H9 (cell line): ENCODE data around the gene ZNF675. TPM values are rescaled to one million over a fixed set of nuclear protein-coding genes. Genes with fewer than 3 reads are reported as not detected.

Experiments
- DNase-seq: peaks from one replicate; pipeline ENCODE4 v3.0.0-alpha.2; 2017
- H2AFZ ChIP-seq: one replicate; pipeline ENCODE4 v1.6.1; 2013; ENCODE audit warnings: mild to moderate bottlenecking, low read length, control low read depth, moderate library complexity
- H2AK5ac ChIP-seq: 2 replicates; pipeline ENCODE4 v1.6.1; 2013; ENCODE audit warnings: low read length, control low read depth, mixed read lengths; ENCODE audit not compliant: insufficient read length
- H2BK120ac ChIP-seq: one replicate; pipeline ENCODE4 v1.6.1; 2013; ENCODE audit warnings: low read depth, mild to moderate bottlenecking, low read length, control low read depth, inconsistent platforms; ENCODE audit not compliant: poor library complexity, severe bottlenecking
- H2BK12ac ChIP-seq: 2 replicates; pipeline ENCODE4 v1.6.1; 2013; ENCODE audit warnings: low read length, control low read depth, mixed read lengths, low read depth; ENCODE audit not compliant: insufficient read length
- H2BK15ac ChIP-seq: 2 replicates; pipeline ENCODE4 v1.6.1; 2013; ENCODE audit warnings: low read depth, low read length, control low read depth
- H2BK20ac ChIP-seq: one replicate; pipeline ENCODE4 v1.6.1; 2013; ENCODE audit warnings: low read depth, mild to moderate bottlenecking, low read length, control low read depth, inconsistent platforms; ENCODE audit not compliant: poor library complexity, severe bottlenecking
- H2BK5ac ChIP-seq: 2 replicates; pipeline ENCODE4 v1.6.1; 2013; ENCODE audit warnings: low read length, control low read depth, mixed read lengths; ENCODE audit not compliant: insufficient read length
- H3K14ac ChIP-seq: 2 replicates; pipeline ENCODE4 v1.6.1; 2013; ENCODE audit warnings: low read length, control low read depth; ENCODE audit not compliant: insufficient read depth
- H3K18ac ChIP-seq: 2 replicates; pipeline ENCODE4 v1.6.1; 2013; ENCODE audit warnings: low read depth, mild to moderate bottlenecking, mixed read lengths, low read length, control low read depth; ENCODE audit not compliant: insufficient read length
- H3K23ac ChIP-seq: 2 replicates; pipeline ENCODE4 v1.6.1; 2013; ENCODE audit warnings: low read length, control low read depth, mixed read lengths, low read depth; ENCODE audit not compliant: insufficient read length
- H3K23me2 ChIP-seq: 2 replicates; pipeline ENCODE4 v1.6.1; 2013; ENCODE audit warnings: low read depth, mild to moderate bottlenecking, mixed read lengths, low read length, control low read depth; ENCODE audit not compliant: insufficient read length, poor library complexity, severe bottlenecking
- H3K27ac ChIP-seq: 2 replicates; pipeline ENCODE4 v1.5.1; 2013; ENCODE audit warnings: low read length, control low read depth, mixed read lengths, low read depth; ENCODE audit not compliant: insufficient read length
- H3K27me3 ChIP-seq: 2 replicates; pipeline ENCODE4 v1.6.1; 2013; ENCODE audit warnings: low read length, control low read depth, inconsistent platforms; ENCODE audit not compliant: insufficient read depth
- H3K4ac ChIP-seq: 2 replicates; pipeline ENCODE4 v1.6.1; 2013; ENCODE audit warnings: low read depth, mild to moderate bottlenecking, control low read depth, inconsistent platforms, low read length, moderate library complexity
- H3K4me1 ChIP-seq: 2 replicates; pipeline ENCODE4 v1.6.1; 2013; ENCODE audit warnings: low read length, control low read depth, inconsistent platforms; ENCODE audit not compliant: insufficient read depth
- H3K4me2 ChIP-seq: 2 replicates; pipeline ENCODE4 v1.6.1; 2013; ENCODE audit warnings: low read length, control low read depth, mixed read lengths; ENCODE audit not compliant: insufficient read length, insufficient read depth
- H3K56ac ChIP-seq: 2 replicates; pipeline ENCODE4 v1.6.1; 2013; ENCODE audit warnings: low read depth, mild to moderate bottlenecking, mixed read lengths, low read length, control low read depth; ENCODE audit not compliant: insufficient read length
- H3K79me1 ChIP-seq: 2 replicates; pipeline ENCODE4 v1.6.1; 2013; ENCODE audit warnings: low read depth, mild to moderate bottlenecking, moderate library complexity, low read length, control low read depth, inconsistent platforms; ENCODE audit not compliant: insufficient read depth, poor library complexity, severe bottlenecking
- H3K79me2 ChIP-seq: 2 replicates; pipeline ENCODE4 v1.6.1; 2013; ENCODE audit warnings: low read length, control low read depth, inconsistent platforms; ENCODE audit not compliant: insufficient read depth
- H3K9ac ChIP-seq: 2 replicates; pipeline ENCODE4 v1.6.1; 2013; ENCODE audit warnings: low read length, control low read depth, mixed read lengths; ENCODE audit not compliant: insufficient read length; ENCODE audit errors: extremely low read depth
- H3K9me3 ChIP-seq: one replicate; pipeline ENCODE4 v1.6.1; 2013; ENCODE audit warnings: low read depth, low read length, inconsistent platforms; ENCODE audit not compliant: control insufficient read depth
- H3T11ph ChIP-seq: one replicate; pipeline ENCODE4 v1.6.1; 2013; ENCODE audit warnings: mild to moderate bottlenecking, low read length, control low read depth, inconsistent platforms
- H4K20me1 ChIP-seq: one replicate; pipeline ENCODE4 v1.6.1; 2013; ENCODE audit not compliant: control insufficient read depth, insufficient read length, insufficient read depth
- H4K5ac ChIP-seq: 2 replicates; pipeline ENCODE4 v1.6.1; 2013; ENCODE audit warnings: low read depth, mild to moderate bottlenecking, mixed read lengths, low read length, control low read depth; ENCODE audit not compliant: insufficient read length
- H4K8ac ChIP-seq: replicated peaks from 2 replicates; pipeline ENCODE4 v1.6.1; 2013; ENCODE audit warnings: low read length, control low read depth, mixed read lengths, low read depth; ENCODE audit not compliant: insufficient read length
- H4K91ac ChIP-seq: 2 replicates; pipeline ENCODE4 v1.6.1; 2013; ENCODE audit warnings: low read depth, mild to moderate bottlenecking, moderate library complexity, mixed read lengths, low read length, control low read depth; ENCODE audit not compliant: insufficient read length
- H3K27ac Mint-ChIP-seq, 3 experiments: 2 replicates in 2 of 3; 3 replicates in 1 of 3; pipeline ENCODE4 v1.8.0; 2020 to 2021; ENCODE audit warnings: mixed read lengths in 3 of 3, mild to moderate bottlenecking in 1 of 3, moderate library complexity in 1 of 3
- H3K27me3 Mint-ChIP-seq: 2 replicates; pipeline ENCODE4 v1.8.0; 2021; ENCODE audit warnings: low read depth, mild to moderate bottlenecking, moderate library complexity, mixed read lengths
- H3K36me3 Mint-ChIP-seq, 3 experiments: 2 replicates in 2 of 3; 3 replicates in 1 of 3; pipeline ENCODE4 v1.8.0; 2020 to 2021; ENCODE audit warnings: low read depth in 3 of 3, mixed read lengths in 3 of 3; ENCODE audit not compliant: insufficient read depth in 1 of 3
- H3K4me1 Mint-ChIP-seq, 2 experiments: 2 replicates each; pipeline ENCODE4 v1.8.0; 2020; ENCODE audit warnings: mixed read lengths in 2 of 2
- H3K4me3 Mint-ChIP-seq, 2 experiments: 2 replicates in 1 of 2; 3 replicates in 1 of 2; pipeline ENCODE4 v1.8.0; 2020 to 2021; ENCODE audit warnings: mild to moderate bottlenecking in 2 of 2, mixed read lengths in 2 of 2, moderate library complexity in 1 of 2
- H3K9me3 Mint-ChIP-seq, 2 experiments: 2 replicates in 1 of 2; 3 replicates in 1 of 2; pipeline ENCODE4 v1.8.0; 2020; ENCODE audit warnings: mild to moderate bottlenecking in 2 of 2, mixed read lengths in 2 of 2, moderate library complexity in 1 of 2
- CTCF ChIP-seq: fragments of 200-600 bp; sonication (generic); conservative IDR thresholded peaks from 3 replicates; pipeline ENCODE4 v1.8.0; 2021; ENCODE audit warnings: antibody characterized with exemption, mild to moderate bottlenecking
- WGBS: extraction: QIAGEN DNeasy Blood & Tissue Kit; methylation state at CpG from one replicate; pipeline ENCODE4 v1.1.7; 2013; ENCODE audit warnings: missing lambda C conversion rate, low lambda C conversion rate, mixed read lengths; ENCODE audit not compliant: insufficient read length; ENCODE audit errors: extremely low coverage; 5-methylcytosine and 5-hydroxymethylcytosine counted together
- total RNA-seq: library from RNA; stranded (reverse); gene quantifications from 2 replicates; pipeline ENCODE4 v1.2.1, GENCODE V29; 2021

The ZNF675 gene
- total RNA-seq, 1 experiment from 2014 or later, result 33.1 TPM

- Histone ChIP-seq H4K5ac (no peak overlapping the region), H2BK12ac (no peak overlapping the region), H3K4me2 (no peak overlapping the region), H3K79me2 (no peaks in the 10 kb centered on the region), H2BK5ac (no peak overlapping the region), H3K56ac (no peak overlapping the region), H3K18ac (no peak overlapping the region), H3K27ac (no peak overlapping the region), H3K4ac (no peak overlapping the region), H2AFZ (no peak overlapping the region), H3K14ac (no peak overlapping the region), H3K27me3 (no peaks in the 10 kb centered on the region), H3K4me1 (no peaks in the 10 kb centered on the region), H4K20me1 (no peaks in the 10 kb centered on the region), H3T11ph (no peak overlapping the region), H2BK15ac (no peak overlapping the region), H2AK5ac (no peak overlapping the region), H2BK120ac (no peak overlapping the region), H3K9me3 (no peaks in the 10 kb centered on the region), H3K23me2 (no peaks in the 10 kb centered on the region), H3K79me1 (no peaks in the 10 kb centered on the region), H4K91ac (no peak overlapping the region), H3K23ac (no peak overlapping the region), H3K9ac (no peak overlapping the region), H4K8ac (no peak overlapping the region), H2BK20ac (no peak overlapping the region)
- H3K4me1 Mint-ChIP-seq, result no peaks in the 10 kb centered on the region
- H3K27ac Mint-ChIP-seq, result no peak overlapping the region
- TF ChIP-seq CTCF, result no peak
- WGBS, result no CpG with 5 or more reads among the region's 2 CpGs
- DNase-seq, result no peak
- H3K9me3 Mint-ChIP-seq, result peaks cover 13 to 16% of the 10 kb centered on the region in 2 experiments
- H3K27me3 Mint-ChIP-seq, result no peaks in the 10 kb centered on the region
- H3K4me3 Mint-ChIP-seq, result no peak overlapping the region
- H3K36me3 Mint-ChIP-seq, result peaks cover 0 to 6% (median 2%) of the 10 kb centered on the region in 3 experiments; a peak in 4 of 7 replicates
These were observed 22.3 kb upstream of the ZNF675 start for GRCh38 chr19:23709347-23709746.
